ENCODE results near the gene EVA1B. TPM values are rescaled to one million over a fixed set of nuclear protein-coding genes. Genes with fewer than 3 reads are reported as not detected.

The EVA1B gene
- total RNA-seq, 2 donors from 2014 or later, result 107 to 189 TPM

- Histone ChIP-seq H3K27me3 (replicated peaks; ENCODE audit: insufficient read depth) (no peaks in the 10 kb centered on the region), H3K9me3 (no peaks in the 10 kb centered on the region), H3K36me3 (peaks cover 54% of the 10 kb centered on the region), H3K27ac (no peak overlapping the region), H3K4me1 (ENCODE audit: control insufficient read depth in 1 of 2, low read depth in 2 of 2) (peaks cover 0 to 21% of the 10 kb centered on the region in 2 donors), H3K4me3 (no peak overlapping the region)
- DNase-seq (ENCODE audit: low spot score) (no peak), ATAC-seq (ENCODE audit: insufficient number of reproducible peaks, low FRiP score, low read depth) (no peak)
- TF ChIP-seq CTCF (IDR thresholded peaks at IDR 0.05), result no peak
These were observed 35.9 kb downstream of the EVA1B start for GRCh38 chr1:36287595-36287994.

- H3K9me3 ChIP-seq, result no peaks in the 10 kb centered on the region
- no peak overlapping the region for H3K27ac ChIP-seq
- no peak for ATAC-seq (ENCODE audit: insufficient number of reproducible peaks, low FRiP score, low read depth)
- no peaks in the 10 kb centered on the region for H3K27me3 ChIP-seq (replicated peaks; ENCODE audit: insufficient read depth)
- no peak overlapping the region for H3K4me3 ChIP-seq
- no peak for DNase-seq (ENCODE audit: low spot score)
- H3K4me1 ChIP-seq (ENCODE audit: control insufficient read depth in 1 of 2, low read depth in 2 of 2), result peaks cover 0 to 29% of the 10 kb centered on the region in 2 donors
- H3K36me3 ChIP-seq, result peaks cover 49% of the 10 kb centered on the region
- TF ChIP-seq CTCF (IDR thresholded peaks at IDR 0.05), result no peak
These were observed 36.6 kb downstream of the EVA1B start for GRCh38 chr1:36286802-36287201.

- ATAC-seq (ENCODE audit: insufficient number of reproducible peaks, low FRiP score, low read depth) (no peak), DNase-seq (ENCODE audit: low spot score) (no peak)
- peaks cover 38% of the 10 kb centered on the region for H3K36me3 ChIP-seq
- peaks cover 0 to 31% of the 10 kb centered on the region in 2 donors for H3K4me1 ChIP-seq (ENCODE audit: control insufficient read depth in 1 of 2, low read depth in 2 of 2)
- TF ChIP-seq CTCF (IDR thresholded peaks at IDR 0.05), result peak; percentile 72
- no peak overlapping the region for H3K4me3 ChIP-seq
- H3K27ac ChIP-seq, result no peak overlapping the region
- H3K9me3 ChIP-seq, result no peaks in the 10 kb centered on the region
- H3K27me3 ChIP-seq (replicated peaks; ENCODE audit: insufficient read depth), result no peaks in the 10 kb centered on the region
These were observed 37.9 kb downstream of the EVA1B start for GRCh38 chr1:36285443-36286101.

- no peak overlapping the region for H3K27ac ChIP-seq
- no peak for TF ChIP-seq CTCF (IDR thresholded peaks at IDR 0.05)
- H3K27me3 ChIP-seq (replicated peaks; ENCODE audit: insufficient read depth), result no peaks in the 10 kb centered on the region
- peaks cover 8 to 42% of the 10 kb centered on the region in 2 donors for H3K4me1 ChIP-seq (ENCODE audit: control insufficient read depth in 1 of 2, low read depth in 2 of 2)
- H3K4me3 ChIP-seq, result no peak overlapping the region
- DNase-seq (ENCODE audit: low spot score) (no peak), ATAC-seq (ENCODE audit: insufficient number of reproducible peaks, low FRiP score, low read depth) (no peak)
- H3K36me3 ChIP-seq, result peaks cover 29% of the 10 kb centered on the region
- no peaks in the 10 kb centered on the region for H3K9me3 ChIP-seq
These were observed 38.9 kb downstream of the EVA1B start for GRCh38 chr1:36284517-36284916.

GRCh38 chr1:36284061-36284460, 39.4 kb downstream of the EVA1B start:
- ATAC-seq (ENCODE audit: insufficient number of reproducible peaks, low FRiP score, low read depth) (no peak), DNase-seq (ENCODE audit: low spot score) (no peak)
- Histone ChIP-seq H3K4me3 (no peak overlapping the region), H3K4me1 (ENCODE audit: control insufficient read depth in 1 of 2, low read depth in 2 of 2) (peaks cover 8 to 46% of the 10 kb centered on the region in 2 donors), H3K27ac (no peak overlapping the region), H3K9me3 (no peaks in the 10 kb centered on the region), H3K27me3 (replicated peaks; ENCODE audit: insufficient read depth) (no peaks in the 10 kb centered on the region), H3K36me3 (peaks cover 25% of the 10 kb centered on the region)
- no peak for TF ChIP-seq CTCF (IDR thresholded peaks at IDR 0.05)
